Kidney (tissue), 14 donors: ENCODE results near the gene MAP7D3. TPM values are rescaled to one million over a fixed set of nuclear protein-coding genes. Genes with fewer than 3 reads are reported as not detected.
A peak's percentile ranks its signal among the peaks of the same experiment; 100 is the strongest.

ENCODE experiments used
- DNase-seq, 5 donors: peaks; one replicate each; pipeline ENCODE4 v3.0.0-alpha.2; 2013 to 2020
- FAIRE-seq: peaks from 2 replicates; lab custom pipeline; 2012; peaks lifted over from hg19 to GRCh38; lab: Jason Lieb, UNC
- H3K27ac ChIP-seq, 2 donors: one replicate each; pipeline ENCODE4 v1.7.0; 2013; ENCODE audit warnings: low read depth in 2 of 2, low read length in 2 of 2, inconsistent platforms in 1 of 2
- H3K27me3 ChIP-seq: one replicate; pipeline ENCODE4 v1.7.1; 2013; ENCODE audit warnings: low read length, inconsistent platforms; ENCODE audit not compliant: control insufficient read depth, insufficient read depth
- H3K36me3 ChIP-seq, 3 donors: one replicate each; pipeline versions ENCODE4 v1.7.0 to v1.7.1; 2013; ENCODE audit warnings: low read length in 3 of 3, control low read depth in 1 of 3, inconsistent platforms in 1 of 3; ENCODE audit not compliant: insufficient read depth in 3 of 3, control insufficient read depth in 2 of 3
- H3K4me1 ChIP-seq, 3 donors: one replicate each; pipeline versions ENCODE4 v1.7.0 to v1.7.1; 2013; ENCODE audit warnings: low read length in 3 of 3, inconsistent platforms in 1 of 3, low read depth in 1 of 3; ENCODE audit not compliant: control insufficient read depth in 2 of 3, insufficient read depth in 2 of 3
- H3K4me3 ChIP-seq, 3 donors: one replicate each; pipeline versions ENCODE4 v1.7.0 to v1.8.1; 2013; ENCODE audit warnings: low read length in 3 of 3, control low read depth in 1 of 3, inconsistent platforms in 1 of 3
- H3K9ac ChIP-seq, 3 donors: one replicate each; pipeline versions ENCODE4 v1.7.0 to v1.7.1; 2013; ENCODE audit warnings: low read length in 3 of 3, control low read depth in 1 of 3, inconsistent platforms in 1 of 3
- H3K9me3 ChIP-seq, 3 donors: one replicate each; pipeline versions ENCODE4 v1.7.0 to v1.7.1; 2013; ENCODE audit warnings: low read length in 3 of 3, control low read depth in 1 of 3, inconsistent platforms in 1 of 3; ENCODE audit not compliant: control insufficient read depth in 2 of 3, insufficient read depth in 1 of 3
- intact Hi-C: fragments of 100-400 bp; cut with DNase I; formaldehyde crosslinking; loops from one replicate; pipeline ENCODE4 v1.11.1; 2022
- polyA plus RNA-seq: library from polyadenylated mRNA; stranded (reverse); fragments of 350-450 nt; fragmentation: Illumina TruSeq; extraction: RNeasy Lipid Tissue Mini Kit (QIAGEN cat#74804); gene quantifications from one replicate; pipeline ENCODE4 v1.2.3, GENCODE V29; 2014; ENCODE audit warnings: low read depth, low replicate concordance; ENCODE audit not compliant: insufficient read depth
- total RNA-seq: library from RNA; stranded (reverse); fragmentation: NEBNext Ultra II Directional; extraction: Animal tissue kit (Norgen Biotek cat#: 25700); gene quantifications from one replicate; pipeline ENCODE4 v1.2.1, GENCODE V29; 2021
- TF ChIP-seq, protein P1 (sequence below): IDR thresholded peaks from 3 replicates; pipeline ENCODE4 v1.5.1; 2012; ENCODE audit warnings: mild to moderate bottlenecking, moderate library complexity, borderline replicate concordance; ENCODE audit not compliant: insufficient read depth; ENCODE audit errors: extremely low read depth
- donor health status: control.
- donor health status: control.
- donor health status: control.
- donor health status: control.
- donor health status: control.
- donor health status: DM: yes; HTN: yes; CAD: no.
- donor health status: Normal renal cell carcinoma (clear cell type).

Gene MAP7D3
- total and polyA plus RNA-seq, 2 donors from 2014 or later: 5.7 to 13.9 TPM

DNA sequence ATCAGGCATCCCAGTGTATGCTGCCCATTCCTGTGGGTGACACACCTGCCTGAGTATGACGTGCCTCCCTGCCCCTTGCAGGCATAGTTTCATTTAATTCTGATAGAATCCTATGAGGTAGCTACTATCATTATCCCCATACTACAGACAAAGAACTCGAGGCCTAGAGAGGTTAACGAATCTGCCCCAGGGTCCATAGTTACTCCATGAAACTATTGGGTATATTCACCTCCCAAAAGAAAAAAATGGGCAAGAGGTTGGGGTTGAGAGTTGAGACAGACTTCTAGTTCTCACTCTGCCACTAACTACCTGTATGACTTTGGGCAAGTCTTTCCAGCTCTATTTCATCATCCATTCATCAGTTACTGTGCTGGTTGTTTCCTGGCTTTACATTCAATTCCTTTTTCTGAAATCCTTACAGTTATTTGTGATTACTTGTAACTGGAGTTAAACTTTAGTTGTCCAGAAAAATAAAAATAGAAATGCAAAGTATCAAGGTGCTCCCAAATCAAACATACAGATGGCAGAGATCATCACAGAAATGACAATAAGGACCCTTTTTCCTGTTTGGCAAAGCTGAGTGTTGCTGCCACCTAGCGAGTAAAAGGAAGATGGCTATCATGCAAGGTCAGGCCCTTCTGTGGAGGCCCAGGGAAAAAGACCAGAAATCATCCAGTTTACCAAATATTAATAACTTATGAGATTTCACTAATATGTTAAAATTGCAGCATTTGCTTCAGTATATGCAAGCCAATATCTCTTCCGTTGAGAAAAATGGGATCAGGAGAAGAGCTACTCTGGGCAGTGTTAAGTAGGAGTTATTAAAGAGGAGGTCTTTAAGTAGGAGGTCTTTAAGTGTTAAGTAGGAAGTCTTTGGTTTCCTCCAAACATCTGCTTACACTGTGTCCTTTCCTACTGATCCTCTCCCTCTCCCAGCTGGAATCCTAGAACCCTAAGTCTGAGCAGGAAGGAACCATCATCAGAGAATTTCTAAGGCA is 17.1 kb upstream of the MAP7D3 start:
- Histone ChIP-seq H3K9me3 (no peaks in the 10 kb centered on the region), H3K36me3 (no peaks in the 10 kb centered on the region), H3K4me3 (no peak overlapping the region), H3K27me3 (no peaks in the 10 kb centered on the region), H3K4me1 (no peaks in the 10 kb centered on the region), H3K9ac (no peak overlapping the region), H3K27ac (no peak overlapping the region)
- intact Hi-C loops: no loop called here
- peak; percentile 87 for FAIRE-seq
- TF ChIP-seq, protein P1, sequence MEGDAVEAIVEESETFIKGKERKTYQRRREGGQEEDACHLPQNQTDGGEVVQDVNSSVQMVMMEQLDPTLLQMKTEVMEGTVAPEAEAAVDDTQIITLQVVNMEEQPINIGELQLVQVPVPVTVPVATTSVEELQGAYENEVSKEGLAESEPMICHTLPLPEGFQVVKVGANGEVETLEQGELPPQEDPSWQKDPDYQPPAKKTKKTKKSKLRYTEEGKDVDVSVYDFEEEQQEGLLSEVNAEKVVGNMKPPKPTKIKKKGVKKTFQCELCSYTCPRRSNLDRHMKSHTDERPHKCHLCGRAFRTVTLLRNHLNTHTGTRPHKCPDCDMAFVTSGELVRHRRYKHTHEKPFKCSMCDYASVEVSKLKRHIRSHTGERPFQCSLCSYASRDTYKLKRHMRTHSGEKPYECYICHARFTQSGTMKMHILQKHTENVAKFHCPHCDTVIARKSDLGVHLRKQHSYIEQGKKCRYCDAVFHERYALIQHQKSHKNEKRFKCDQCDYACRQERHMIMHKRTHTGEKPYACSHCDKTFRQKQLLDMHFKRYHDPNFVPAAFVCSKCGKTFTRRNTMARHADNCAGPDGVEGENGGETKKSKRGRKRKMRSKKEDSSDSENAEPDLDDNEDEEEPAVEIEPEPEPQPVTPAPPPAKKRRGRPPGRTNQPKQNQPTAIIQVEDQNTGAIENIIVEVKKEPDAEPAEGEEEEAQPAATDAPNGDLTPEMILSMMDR: peak; percentile 62
- DNase-seq: peak in 3 of 5 donors; percentile 23 to 50 (median 44)

DNA sequence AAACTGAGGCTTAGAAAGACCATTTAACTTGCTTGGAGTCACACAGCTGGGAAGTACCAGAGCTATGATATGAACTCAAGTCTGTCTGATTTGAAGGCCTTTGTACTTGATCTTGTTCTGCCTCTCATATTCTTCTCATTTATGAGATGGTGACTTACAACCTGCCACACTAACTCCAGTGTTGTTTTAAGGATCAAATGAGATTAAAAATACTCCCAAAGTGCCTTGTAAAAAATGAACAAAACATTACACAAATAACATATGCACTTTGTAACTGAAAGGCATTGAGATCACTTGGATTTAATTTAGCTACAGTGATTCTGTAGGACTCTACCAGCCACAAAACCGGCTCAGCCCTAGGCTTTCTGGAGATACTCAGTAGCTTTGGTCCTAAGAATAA is 15.6 kb upstream of the MAP7D3 start:
- TF ChIP-seq, protein P1: no peak
- Histone ChIP-seq H3K4me3 (no peak overlapping the region), H3K36me3 (no peaks in the 10 kb centered on the region), H3K27ac (no peak overlapping the region), H3K4me1 (no peaks in the 10 kb centered on the region), H3K9me3 (no peaks in the 10 kb centered on the region), H3K27me3 (no peaks in the 10 kb centered on the region), H3K9ac (no peak overlapping the region)
- DNase-seq (no peak), FAIRE-seq (no peak)
- intact Hi-C loops: no loop called here

DNA sequence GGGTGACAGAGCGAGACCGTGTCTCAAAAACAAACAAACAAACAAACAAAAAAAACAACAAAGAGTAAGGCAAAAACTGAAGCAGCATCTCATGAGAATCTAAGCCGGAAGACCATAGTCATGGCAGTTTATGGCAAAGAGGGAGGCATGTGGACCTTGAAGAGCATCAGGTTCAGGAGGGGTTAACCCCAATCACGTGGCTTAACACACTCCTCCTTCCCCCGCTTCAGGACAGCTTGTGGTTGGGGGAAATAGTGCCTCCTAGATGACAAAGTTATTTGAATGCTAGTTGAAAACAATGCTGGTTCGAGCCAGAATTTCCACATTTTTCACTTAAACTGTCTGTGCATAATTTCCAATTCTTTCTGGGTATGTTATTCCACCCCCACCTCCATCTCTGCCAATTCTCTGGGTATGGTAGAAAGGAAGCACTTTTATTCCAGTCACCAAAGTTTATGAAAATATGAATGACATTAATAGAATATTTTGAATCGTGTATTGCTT is 11.7 kb upstream of the MAP7D3 start:
- H3K27me3 ChIP-seq: no peaks in the 10 kb centered on the region
- H3K4me3 ChIP-seq: no peak overlapping the region
- intact Hi-C loops: no loop called here
- DNase-seq (no peak), FAIRE-seq (no peak)
- no peaks in the 10 kb centered on the region for H3K36me3 ChIP-seq
- H3K4me1 ChIP-seq: no peaks in the 10 kb centered on the region
- TF ChIP-seq, protein P1: no peak
- no peak overlapping the region for H3K27ac ChIP-seq
- no peak overlapping the region for H3K9ac ChIP-seq
- no peaks in the 10 kb centered on the region for H3K9me3 ChIP-seq
